Endothelial cell of umbilical vein (primary cell): ENCODE data around the gene CABLES1. TPM values are rescaled to one million over a fixed set of nuclear protein-coding genes. Genes with fewer than 3 reads are reported as not detected.

Experiments used
- BruUV-seq: library from RNA; stranded (reverse); fragments of 400-500 nt; replicated peaks from 2 replicates; lab custom pipeline; 2021; lab: Mats Ljungman, UMichigan
- CTCF ChIA-PET: fragments of 300-600, 350-600 bp; sonication (Branson Sonifier 250); formaldehyde crosslinking; loops from one replicate; lab custom pipeline; 2021; ENCODE audit warnings: antibody characterized with exemption, inconsistent platforms; lab: Charles Lee
- POLR2A ChIA-PET: fragments of 300-600, 350-600 bp; sonication (Branson Sonifier 250); formaldehyde crosslinking; loops from one replicate; lab custom pipeline; 2021; ENCODE audit warnings: antibody characterized with exemption, inconsistent platforms; lab: Charles Lee
- DNase-seq: peaks from one replicate; pipeline ENCODE4 v3.0.0-alpha.2; 2011; ENCODE audit warnings: low read depth, low spot score
- FAIRE-seq: peaks from 2 replicates; lab custom pipeline; 2011; peaks lifted over from hg19 to GRCh38; lab: Jason Lieb, UNC
- H2AFZ ChIP-seq: 2 replicates; pipeline ENCODE4 v1.6.0; 2012; ENCODE audit warnings: low read depth, low read length, control low read depth, inconsistent platforms
- H3K27ac ChIP-seq: 2 replicates; pipeline ENCODE4 v1.5.1; 2011; ENCODE audit warnings: low read depth, mild to moderate bottlenecking, control low read depth, low read length, moderate library complexity; ENCODE audit not compliant: insufficient read depth
- H3K27me3 ChIP-seq, 2 experiments: 2 replicates each; pipeline versions ENCODE4 v1.6.0 to v1.6.1; 2011; ENCODE audit warnings: low read length in 2 of 2, mixed read lengths in 1 of 2; ENCODE audit not compliant: control insufficient read depth in 2 of 2, insufficient read depth in 2 of 2
- H3K36me3 ChIP-seq, 2 experiments: 2 replicates in 1 of 2; 3 replicates in 1 of 2; pipeline ENCODE4 v1.5.1; 2011; ENCODE audit warnings: low read length in 2 of 2, mild to moderate bottlenecking in 1 of 2, moderate library complexity in 1 of 2; ENCODE audit not compliant: control insufficient read depth in 2 of 2, insufficient read depth in 2 of 2; ENCODE audit errors: extremely low read depth in 1 of 2
- H3K4me1 ChIP-seq: 3 replicates; pipeline ENCODE4 v1.5.1; 2011; ENCODE audit warnings: mild to moderate bottlenecking, low read length; ENCODE audit not compliant: control insufficient read depth, insufficient read depth; ENCODE audit errors: extremely low read depth
- H3K4me2 ChIP-seq: 2 replicates; pipeline ENCODE4 v1.6.1; 2011; ENCODE audit warnings: low read length, control low read depth, mixed read lengths; ENCODE audit not compliant: insufficient read depth
- H3K4me3 ChIP-seq, 3 experiments: fragments of 200-600 bp in 1 of 3; sonication (generic), shearing (Covaris generic) in 1 of 3; replicated peaks in 1 of 3; 2 replicates each; pipeline ENCODE4 v1.5.1; 2011 to 2016; ENCODE audit warnings: control low read depth in 3 of 3, low read length in 3 of 3, mild to moderate bottlenecking in 2 of 3, inconsistent platforms in 1 of 3, low read depth in 1 of 3, moderate library complexity in 1 of 3; ENCODE audit not compliant: insufficient read depth in 1 of 3
- H3K79me2 ChIP-seq: 2 replicates; pipeline ENCODE4 v1.6.0; 2012; ENCODE audit warnings: low read length, inconsistent platforms; ENCODE audit not compliant: control insufficient read depth, insufficient read depth
- H3K9ac ChIP-seq: replicated peaks from 2 replicates; pipeline ENCODE3; 2011; ENCODE audit warnings: low read length, control low read depth; ENCODE audit not compliant: insufficient read depth; ENCODE audit errors: extremely low read depth
- H3K9me1 ChIP-seq: replicated peaks from 3 replicates; pipeline ENCODE4 v1.6.0; 2011; ENCODE audit warnings: mild to moderate bottlenecking, low read length; ENCODE audit not compliant: control insufficient read depth, insufficient read depth; ENCODE audit errors: extremely low read depth
- H3K9me3 ChIP-seq: replicated peaks from 2 replicates; pipeline ENCODE4 v1.5.1; 2012; ENCODE audit warnings: low read length, inconsistent platforms; ENCODE audit not compliant: control insufficient read depth, insufficient read depth
- H4K20me1 ChIP-seq: replicated peaks from 2 replicates; pipeline ENCODE3; 2011; ENCODE audit warnings: mild to moderate bottlenecking, low read length; ENCODE audit not compliant: control insufficient read depth, insufficient read depth; ENCODE audit errors: extremely low read depth
- CTCF ChIP-seq, 2 donors: IDR thresholded peaks; 1 replicate in 1 of 2; 2 replicates in 1 of 2; pipeline ENCODE4 v1.5.1; 2011; ENCODE audit warnings: low read length in 2 of 2, mild to moderate bottlenecking in 2 of 2, moderate library complexity in 2 of 2, control low read depth in 1 of 2, inconsistent platforms in 1 of 2, low read depth in 1 of 2; ENCODE audit not compliant: insufficient read depth in 1 of 2; ENCODE audit errors: extremely low read depth in 1 of 2
- FOS ChIP-seq: IDR thresholded peaks from 2 replicates; pipeline ENCODE4 v1.6.1; 2011; ENCODE audit warnings: mild to moderate bottlenecking, low read length, moderate library complexity, borderline replicate concordance; ENCODE audit not compliant: insufficient read depth
- JUN ChIP-seq: IDR thresholded peaks from 2 replicates; pipeline ENCODE4 v1.6.1; 2011; ENCODE audit warnings: borderline replicate concordance, low read depth; ENCODE audit not compliant: insufficient read length, insufficient read depth
- POLR2A ChIP-seq: IDR thresholded peaks from 2 replicates; pipeline ENCODE4 v1.6.1; 2012; ENCODE audit warnings: low read depth, mild to moderate bottlenecking, control low read depth, low read length
- POLR2AphosphoS5 ChIP-seq: IDR thresholded peaks from 2 replicates; pipeline ENCODE4 v1.6.1; 2012; ENCODE audit warnings: low read depth, mild to moderate bottlenecking, control low read depth, low read length, moderate library complexity; ENCODE audit not compliant: insufficient read depth
- dilution Hi-C: fragments of 300-500 bp; cut with MboI; formaldehyde crosslinking; loops from one replicate; pipeline ENCODE4 v1.15.0; 2019; ENCODE audit warnings: low sequenced_read_pairs; ENCODE audit not compliant: extremely low pct_ligation_motif_present
- intact Hi-C: fragments of 100-400 bp; cut with micrococcal nuclease; formaldehyde crosslinking; loops from one replicate; pipeline ENCODE4 v1.10.0; 2022
- polyA plus RNA-seq, 4 experiments: library from polyadenylated mRNA; depleted of rRNA in 3 of 4; stranded (reverse) in 3 of 4; unstranded in 1 of 4; fragments of >200 nt; gene quantifications; 2 replicates each; pipeline versions ENCODE4 v1.2.1 to v1.2.3, GENCODE V29; 2011 to 2012; ENCODE audit warnings: missing spikeins in 1 of 4
- total RNA-seq: library from RNA; stranded (reverse); gene quantifications from 2 replicates; pipeline ENCODE4 v1.2.3, GENCODE V29; 2021

Gene CABLES1
- total and polyA plus RNA-seq, 2 donors (not counting 3 experiments of a cell fraction or from before 2014, with no cell fraction given): 40.2 to 71.1 TPM

DNA sequence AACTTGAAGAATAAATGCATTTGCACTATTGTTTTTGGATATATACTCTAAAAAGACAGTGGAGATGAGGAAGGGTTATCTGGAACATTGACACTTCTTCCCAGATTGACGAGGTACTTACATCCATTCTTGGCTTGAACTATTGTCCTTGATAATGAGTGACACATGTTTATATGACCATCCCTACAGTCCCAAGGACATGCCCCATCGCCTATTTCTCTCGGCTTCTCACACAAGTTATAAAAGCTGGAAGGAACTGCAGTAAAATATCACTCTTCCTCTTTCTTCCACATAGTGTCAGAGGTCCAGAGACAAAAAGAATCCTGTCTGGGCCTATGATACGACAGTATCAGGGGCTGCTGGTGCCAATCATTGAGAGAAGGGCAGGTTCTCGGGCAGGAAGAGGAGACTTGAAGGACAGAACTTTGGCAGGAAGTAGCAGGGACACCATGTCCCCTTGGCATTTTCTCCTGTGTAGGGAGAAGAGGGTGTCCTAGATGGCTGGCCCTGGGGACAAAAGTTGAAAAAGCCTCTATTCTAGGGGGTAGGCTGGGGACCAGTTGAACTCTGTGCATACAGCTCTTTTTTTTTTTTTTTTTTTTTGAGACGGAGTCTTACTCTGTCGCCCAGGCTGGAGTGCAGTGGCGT lies 5.8 kb upstream of the CABLES1 start:
- H3K4me2 ChIP-seq: no peak overlapping the region
- intact Hi-C loops: loop anchor here (2.0 to 10.0 kb wide), 3 partner anchors 53 to 317 kb away; no protein-coding TSS in a partner anchor
- no peak overlapping the region for H3K27ac ChIP-seq
- CTCF ChIA-PET: interaction anchor here (0.9 to 5.3 kb wide), 11 partner anchors 11 to 282 kb away, joined by 3 to 92 read pairs (median 11); no protein-coding TSS in a partner anchor
- no peak overlapping the region for H3K4me3 ChIP-seq
- DNase-seq: no peak
- POLR2A ChIA-PET: no interaction called here
- H4K20me1 ChIP-seq: no peaks in the 10 kb centered on the region
- peak overlapping the region; percentile 47 for H2AFZ ChIP-seq
- H3K36me3 ChIP-seq: no peaks in the 10 kb centered on the region
- no peaks in the 10 kb centered on the region for H3K79me2 ChIP-seq
- H3K4me1 ChIP-seq: peaks cover 23% of the 10 kb centered on the region
- dilution Hi-C loops: no loop called here
- H3K9me3 ChIP-seq: no peaks in the 10 kb centered on the region
- no peaks in the 10 kb centered on the region for H3K9me1 ChIP-seq
- no peaks in the 10 kb centered on the region for H3K27me3 ChIP-seq
- no TSS peak for BruUV-seq
- H3K9ac ChIP-seq: no peak overlapping the region
- FAIRE-seq: peak; percentile 59
- TF ChIP-seq FOS (peak; percentile 24), POLR2A (no peak), POLR2AphosphoS5 (no peak)

- ChIA-PET CTCF (interaction anchor here (0.6 to 5.3 kb wide), 51 partner anchors 9 to 351 kb away, joined by 3 to 92 read pairs (median 4); partner anchors contain the start of gene RIOK3), POLR2A (interaction anchor here (0.6 kb wide), 1 partner anchor 227 kb away, joined by 3 read pairs; no protein-coding TSS in a partner anchor)
- no peak overlapping the region for H3K4me2 ChIP-seq
- H3K79me2 ChIP-seq: peaks cover 6% of the 10 kb centered on the region
- no TSS peak for BruUV-seq
- peak; percentile 95 for FAIRE-seq
- H3K36me3 ChIP-seq: no peaks in the 10 kb centered on the region
- H3K27me3 ChIP-seq: no peaks in the 10 kb centered on the region
- H3K4me1 ChIP-seq: peaks cover 25% of the 10 kb centered on the region
- TF ChIP-seq CTCF (IDR thresholded peaks at IDR 0.05; ENCODE audit: extremely low read depth in 1 of 2, insufficient read depth in 1 of 2, low read depth in 1 of 2, low read length in 2 of 2): peak; percentile 62 to 71
- no peak for TF ChIP-seq JUN
- H3K27ac ChIP-seq: no peak overlapping the region
- no peak overlapping the region for H3K4me3 ChIP-seq
- intact Hi-C loops: loop anchor here (1.0 to 10.0 kb wide), 7 partner anchors 55 to 320 kb away; no protein-coding TSS in a partner anchor
- no peaks in the 10 kb centered on the region for H3K9me3 ChIP-seq
- peak; percentile 81 for DNase-seq
- dilution Hi-C loops: no loop called here
- peak overlapping the region; percentile 1 for H3K9ac ChIP-seq
- H3K9me1 ChIP-seq: no peaks in the 10 kb centered on the region
- no peak overlapping the region for H2AFZ ChIP-seq
- H4K20me1 ChIP-seq: no peaks in the 10 kb centered on the region
These were observed 3.5 kb upstream of the CABLES1 start for GRCh38 chr18:23131693-23132319.
